Stomach (tissue), 4 donors: Measurements from ENCODE around the gene ETV6.

Source experiments
- CTCF ChIP-seq, 7 experiments: fragments of 450-650 bp in 4 of 7; fragments of 200-600 bp in 3 of 7; sonication (generic) in 3 of 7; IDR thresholded peaks; one replicate each; pipeline ENCODE4 v1.5.1; 2016 to 2019; ENCODE audit warnings: antibody characterized with exemption in 7 of 7, control low read depth in 2 of 7, mild to moderate bottlenecking in 1 of 7
- EP300 ChIP-seq: sonication (generic); formaldehyde crosslinking; IDR thresholded peaks from one replicate; pipeline ENCODE4 v1.6.1; 2017; ENCODE audit warnings: antibody characterized with exemption
- POLR2A ChIP-seq, 4 donors: fragments of 450-650 bp; IDR thresholded peaks; one replicate each; pipeline ENCODE4 v1.6.1; 2016; ENCODE audit warnings: antibody characterized with exemption in 4 of 4, control low read depth in 2 of 4, mild to moderate bottlenecking in 1 of 4, moderate library complexity in 1 of 4
- POLR2AphosphoS5 ChIP-seq, 3 donors: sonication (generic); formaldehyde crosslinking; IDR thresholded peaks; one replicate each; pipeline ENCODE4 v1.6.1; 2016; ENCODE audit warnings: antibody characterized with exemption in 3 of 3

DNA sequence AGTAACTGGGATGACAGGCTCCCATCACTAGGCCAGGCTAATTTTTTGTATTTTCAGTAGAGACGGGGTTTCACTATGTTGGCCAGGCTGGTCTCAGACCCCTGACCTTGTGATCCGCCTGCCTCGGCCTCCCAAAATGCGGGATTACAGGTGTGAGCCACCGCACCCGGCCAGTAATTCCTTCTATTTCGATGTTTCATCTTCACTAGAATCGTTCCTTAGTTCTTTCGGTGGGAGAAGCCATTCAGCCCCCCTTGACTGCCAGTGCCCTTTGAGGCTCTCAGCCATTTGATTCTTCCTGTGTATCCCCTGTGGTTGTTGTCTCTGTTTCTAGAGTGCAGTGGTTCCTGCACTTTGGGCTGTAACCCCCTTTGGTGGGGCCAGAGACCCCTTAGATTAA is 174.1 kb downstream of the ETV6 start:
- TF ChIP-seq POLR2A (IDR thresholded peaks at IDR 0.05) (no peak), CTCF (IDR thresholded peaks at IDR 0.05) (no peak), EP300 (no peak), POLR2AphosphoS5 (IDR thresholded peaks at IDR 0.05) (no peak)
